Ascending aorta (tissue), 2 donors: ENCODE results near the gene SND1. TPM values are rescaled to one million over a fixed set of nuclear protein-coding genes. Genes with fewer than 3 reads are reported as not detected.

Source experiments
- DNase-seq, 2 donors: peaks; one replicate each; pipeline ENCODE4 v3.0.0-alpha.2; 2019; ENCODE audit warnings: low spot score in 2 of 2
- H3K27ac ChIP-seq, 2 donors: fragments of 200-600 bp; sonication (generic); one replicate each; pipeline ENCODE4 v1.5.1; 2016 to 2017; ENCODE audit warnings: mild to moderate bottlenecking in 1 of 2
- H3K27me3 ChIP-seq: fragments of 200-600 bp; sonication (generic); one replicate; pipeline ENCODE4 v1.5.1; 2017
- H3K36me3 ChIP-seq, 2 donors: fragments of 200-600 bp; sonication (generic); one replicate each; pipeline ENCODE4 v1.5.1; 2016
- H3K4me1 ChIP-seq, 2 donors: fragments of 200-600 bp; sonication (generic); one replicate each; pipeline ENCODE4 v1.5.1; 2016 to 2017; ENCODE audit warnings: mild to moderate bottlenecking in 1 of 2
- H3K4me3 ChIP-seq, 2 donors: fragments of 200-600 bp; sonication (generic); one replicate each; pipeline ENCODE4 v1.5.1; 2016 to 2017; ENCODE audit warnings: mild to moderate bottlenecking in 1 of 2
- H3K9me3 ChIP-seq, 2 donors: fragments of 200-600 bp; sonication (generic); one replicate each; pipeline ENCODE4 v1.5.1; 2016
- intact Hi-C: fragments of 100-400 bp; cut with DNase I; formaldehyde crosslinking; loops from one replicate; pipeline ENCODE4 v1.15.1; 2023
- total RNA-seq: library from RNA; depleted of rRNA; stranded (reverse); fragments of >200 nt; gene quantifications from one replicate; pipeline ENCODE4 v1.1.0, GENCODE V29; 2016
- TF ChIP-seq, protein P1 (sequence below), 3 experiments: fragments of 200-600 bp in 2 of 3; fragments of 450-650 bp in 1 of 3; sonication (generic) in 2 of 3; IDR thresholded peaks; one replicate each; pipeline ENCODE4 v1.5.1; 2016 to 2019; ENCODE audit warnings: antibody characterized with exemption in 3 of 3, mild to moderate bottlenecking in 1 of 3, moderate library complexity in 1 of 3

The SND1 gene
- total RNA-seq, 1 donor from 2014 or later: 93.8 TPM

DNA sequence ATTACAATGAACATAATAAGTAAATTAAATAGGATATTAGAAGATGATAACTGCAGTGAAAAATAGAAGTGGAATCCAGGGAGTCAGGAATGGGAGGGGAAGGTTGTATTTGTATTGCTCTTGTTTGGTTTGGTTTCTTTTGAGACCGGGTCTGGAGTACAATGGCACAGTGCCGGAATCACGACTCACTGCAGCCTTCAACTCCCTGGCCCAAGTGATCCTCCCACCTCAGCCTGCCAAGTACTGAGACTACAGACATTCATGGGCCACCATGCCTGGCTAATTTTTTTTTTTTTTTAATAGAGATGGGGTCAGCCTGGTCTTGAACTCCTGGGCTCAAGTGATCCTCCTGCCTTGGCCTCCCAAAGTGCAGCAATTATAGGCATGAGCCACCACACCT, 439.1 kb downstream of the SND1 start:
- H3K36me3 ChIP-seq: peaks cover 60 to 81% of the 10 kb centered on the region in 2 donors
- no peak for DNase-seq
- no peaks in the 10 kb centered on the region for H3K4me1 ChIP-seq
- no peaks in the 10 kb centered on the region for H3K27me3 ChIP-seq
- intact Hi-C loops: no loop called here
- H3K27ac ChIP-seq: no peak overlapping the region
- TF ChIP-seq, protein P1, sequence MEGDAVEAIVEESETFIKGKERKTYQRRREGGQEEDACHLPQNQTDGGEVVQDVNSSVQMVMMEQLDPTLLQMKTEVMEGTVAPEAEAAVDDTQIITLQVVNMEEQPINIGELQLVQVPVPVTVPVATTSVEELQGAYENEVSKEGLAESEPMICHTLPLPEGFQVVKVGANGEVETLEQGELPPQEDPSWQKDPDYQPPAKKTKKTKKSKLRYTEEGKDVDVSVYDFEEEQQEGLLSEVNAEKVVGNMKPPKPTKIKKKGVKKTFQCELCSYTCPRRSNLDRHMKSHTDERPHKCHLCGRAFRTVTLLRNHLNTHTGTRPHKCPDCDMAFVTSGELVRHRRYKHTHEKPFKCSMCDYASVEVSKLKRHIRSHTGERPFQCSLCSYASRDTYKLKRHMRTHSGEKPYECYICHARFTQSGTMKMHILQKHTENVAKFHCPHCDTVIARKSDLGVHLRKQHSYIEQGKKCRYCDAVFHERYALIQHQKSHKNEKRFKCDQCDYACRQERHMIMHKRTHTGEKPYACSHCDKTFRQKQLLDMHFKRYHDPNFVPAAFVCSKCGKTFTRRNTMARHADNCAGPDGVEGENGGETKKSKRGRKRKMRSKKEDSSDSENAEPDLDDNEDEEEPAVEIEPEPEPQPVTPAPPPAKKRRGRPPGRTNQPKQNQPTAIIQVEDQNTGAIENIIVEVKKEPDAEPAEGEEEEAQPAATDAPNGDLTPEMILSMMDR (IDR thresholded peaks at IDR 0.05): no peak
- H3K4me3 ChIP-seq: no peak overlapping the region
- no peaks in the 10 kb centered on the region for H3K9me3 ChIP-seq

- Histone ChIP-seq H3K4me1 (no peaks in the 10 kb centered on the region), H3K27ac (no peak overlapping the region), H3K36me3 (peaks cover 52 to 76% of the 10 kb centered on the region in 2 donors), H3K9me3 (no peaks in the 10 kb centered on the region), H3K4me3 (no peak overlapping the region), H3K27me3 (no peaks in the 10 kb centered on the region)
- no peak for DNase-seq
- TF ChIP-seq, protein P1 (IDR thresholded peaks at IDR 0.05): no peak
- intact Hi-C loops: no loop called here
Measured at GRCh38 chr7:128092221-128092620, 440.2 kb downstream of the SND1 start.

- DNase-seq: no peak
- H3K9me3 ChIP-seq: no peaks in the 10 kb centered on the region
- no peaks in the 10 kb centered on the region for H3K4me1 ChIP-seq
- TF ChIP-seq, protein P1 (IDR thresholded peaks at IDR 0.05): no peak
- no peak overlapping the region for H3K27ac ChIP-seq
- no peaks in the 10 kb centered on the region for H3K27me3 ChIP-seq
- H3K4me3 ChIP-seq: no peak overlapping the region
- H3K36me3 ChIP-seq: peaks cover 48 to 73% of the 10 kb centered on the region in 2 donors
- intact Hi-C loops: no loop called here
Measured at GRCh38 chr7:128093614-128094570, 441.9 kb downstream of the SND1 start.

GRCh38 chr7:128094686-128095085, 442.7 kb downstream of the SND1 start:
- Histone ChIP-seq H3K4me3 (no peak overlapping the region), H3K36me3 (peaks cover 41 to 66% of the 10 kb centered on the region in 2 donors), H3K27me3 (no peaks in the 10 kb centered on the region), H3K9me3 (no peaks in the 10 kb centered on the region), H3K4me1 (no peaks in the 10 kb centered on the region), H3K27ac (no peak overlapping the region)
- no peak for DNase-seq
- intact Hi-C loops: no loop called here
- TF ChIP-seq, protein P1 (IDR thresholded peaks at IDR 0.05): no peak

- DNase-seq: no peak
- intact Hi-C loops: no loop called here
- Histone ChIP-seq H3K4me3 (no peak overlapping the region), H3K9me3 (no peaks in the 10 kb centered on the region), H3K36me3 (peaks cover 20 to 40% of the 10 kb centered on the region in 2 donors), H3K4me1 (no peaks in the 10 kb centered on the region), H3K27ac (no peak overlapping the region), H3K27me3 (no peaks in the 10 kb centered on the region)
- TF ChIP-seq, protein P1 (IDR thresholded peaks at IDR 0.05): no peak
Measured at GRCh38 chr7:128097211-128097731, 445.3 kb downstream of the SND1 start.
